GM12878 (cell line): Measurements from ENCODE around the gene HGS. TPM values are rescaled to one million over a fixed set of nuclear protein-coding genes. Genes with fewer than 3 reads are reported as not detected.
A peak's percentile ranks its signal among the peaks of the same experiment; 100 is the strongest.

Experiments used
- ATAC-seq: fragments of 200-7000 bp; cut with Tn5 transposase; 3 replicates; pipeline ENCODE4 v1.9.1; 2020; ENCODE audit warnings: mild to moderate bottlenecking, moderate library complexity
- BruUV-seq: library from RNA; stranded (reverse); fragments of 400-500 nt; replicated peaks from 2 replicates; lab custom pipeline; 2021; lab: Mats Ljungman, UMichigan
- CTCF ChIA-PET: fragments of 300-600 bp; sonication (Branson Sonifier 250); formaldehyde crosslinking; extraction: SDS; loops from one replicate; lab custom pipeline; 2021; ENCODE audit warnings: inconsistent platforms; lab: Yijun Ruan, JAX
- POLR2A ChIA-PET: fragments of 350-600 bp; formaldehyde crosslinking; extraction: SDS; loops from one replicate; lab custom pipeline; 2021; ENCODE audit warnings: inconsistent platforms; lab: Charles Lee
- RAD21 ChIA-PET: fragments of 300-600 bp; sonication (Branson Sonifier 250); formaldehyde crosslinking; loops from one replicate; lab custom pipeline; 2023; ENCODE audit warnings: antibody characterized with exemption; ENCODE audit not compliant: unreplicated experiment; lab: Charles Lee
- SMC1A ChIA-PET: fragments of 300-600 bp; sonication (Branson Sonifier 250); formaldehyde crosslinking; loops from one replicate; lab custom pipeline; 2023; ENCODE audit not compliant: unreplicated experiment, uncharacterized antibody; lab: Charles Lee
- DNase-seq: peaks from one replicate; pipeline ENCODE4 v3.0.0-alpha.2; 2011; ENCODE audit warnings: low read depth, low spot score
- FAIRE-seq: peaks from 3 replicates; lab custom pipeline; 2011; peaks lifted over from hg19 to GRCh38; lab: Jason Lieb, UNC
- H2AFZ ChIP-seq: 2 replicates; pipeline ENCODE4 v1.6.0; 2011; ENCODE audit warnings: low read depth, low read length, control low read depth; ENCODE audit not compliant: control insufficient read depth
- H3K27ac ChIP-seq: 2 replicates; pipeline ENCODE4 v1.5.1; 2011; ENCODE audit warnings: control low read depth; ENCODE audit not compliant: control insufficient read depth, insufficient read depth
- H3K27me3 ChIP-seq, 2 experiments: replicated peaks in 1 of 2; 2 replicates each; pipeline versions ENCODE4 v1.6.0 to v1.6.1; 2011; ENCODE audit warnings: low read length in 1 of 2; ENCODE audit not compliant: control insufficient read depth in 2 of 2, insufficient read depth in 2 of 2
- H3K36me3 ChIP-seq, 2 experiments: 2 replicates each; pipeline ENCODE4 v1.5.1; 2011; ENCODE audit warnings: low read length in 1 of 2; ENCODE audit not compliant: control insufficient read depth in 2 of 2, insufficient read depth in 2 of 2
- H3K4me1 ChIP-seq: 2 replicates; pipeline ENCODE4 v1.6.1; 2011; ENCODE audit warnings: mild to moderate bottlenecking, low read length, moderate library complexity, mixed read lengths; ENCODE audit not compliant: control insufficient read depth, insufficient read depth
- H3K4me2 ChIP-seq: 2 replicates; pipeline ENCODE4 v1.6.0; 2011; ENCODE audit warnings: control low read depth; ENCODE audit not compliant: control insufficient read depth, insufficient read depth
- H3K4me3 ChIP-seq: fragments of 200-600 bp; sonication (generic); 2 replicates; pipeline ENCODE4 v1.5.1; 2016
- H3K79me2 ChIP-seq: 2 replicates; pipeline ENCODE4 v1.6.0; 2011; ENCODE audit warnings: low read length; ENCODE audit not compliant: control insufficient read depth, insufficient read depth
- H3K9ac ChIP-seq: 2 replicates; pipeline ENCODE4 v1.8.0; 2011; ENCODE audit warnings: low read length, control low read depth, mixed read lengths; ENCODE audit not compliant: control insufficient read depth, insufficient read depth
- H3K9me3 ChIP-seq: replicated peaks from 3 replicates; pipeline ENCODE4 v1.5.1; 2011; ENCODE audit warnings: mild to moderate bottlenecking, low read length; ENCODE audit not compliant: control insufficient read depth, insufficient read depth
- H4K20me1 ChIP-seq: 2 replicates; pipeline ENCODE4 v1.6.0; 2011; ENCODE audit not compliant: control insufficient read depth, insufficient read depth
- CTCF ChIP-seq, 3 experiments: IDR thresholded peaks in 2 of 3; conservative IDR thresholded peaks in 1 of 3; 2 replicates each; pipeline ENCODE4 v1.5.1; 2011; ENCODE audit warnings: low read depth in 3 of 3, low read length in 3 of 3, mild to moderate bottlenecking in 3 of 3, control low read depth in 2 of 3, moderate library complexity in 2 of 3, inconsistent platforms in 1 of 3, mixed read lengths in 1 of 3; ENCODE audit not compliant: control insufficient read depth in 2 of 3, insufficient read depth in 1 of 3; ENCODE audit errors: extremely low read depth in 1 of 3
- ESRRA ChIP-seq: IDR thresholded peaks from 2 replicates; pipeline ENCODE4 v1.6.1; 2012; ENCODE audit warnings: mild to moderate bottlenecking, low read length, improper control_type of control experiment
- MEF2B ChIP-seq: fragments of 450-650 bp; IDR thresholded peaks from 2 replicates; pipeline ENCODE4 v1.6.1; 2018; ENCODE audit warnings: mild to moderate bottlenecking, moderate library complexity; ENCODE audit not compliant: partially characterized antibody, poor library complexity, severe bottlenecking
- MXI1 ChIP-seq: fragments of 150-350 bp; IDR thresholded peaks from 2 replicates; pipeline ENCODE4 v1.6.1; 2011; ENCODE audit warnings: low read depth, mild to moderate bottlenecking, inconsistent platforms, low read length, improper control_type of control experiment
- POLR2A ChIP-seq: IDR thresholded peaks from 2 replicates; pipeline ENCODE4 v1.6.1; 2011; ENCODE audit warnings: low read depth, mild to moderate bottlenecking, low read length
- USF1 ChIP-seq: IDR thresholded peaks from 2 replicates; pipeline ENCODE4 v1.6.1; 2011; ENCODE audit warnings: borderline replicate concordance, low read depth, mild to moderate bottlenecking, moderate library complexity, mixed read lengths, low read length; ENCODE audit not compliant: insufficient read depth; ENCODE audit errors: extremely low read length
- WGBS: methylation state at CpG from one replicate; pipeline ENCODE4 v1.1.6; 2016; ENCODE audit warnings: low lambda C conversion rate; ENCODE audit not compliant: insufficient replicate concordance, insufficient coverage; ENCODE audit errors: missing lambda C conversion rate; 5-methylcytosine and 5-hydroxymethylcytosine counted together
- in situ Hi-C: fragments of 300-500 bp; cut with MboI; formaldehyde crosslinking; loops from 9 replicates; pipeline ENCODE4 v1.14.3; 2018; ENCODE audit warnings: mixed read lengths
- intact Hi-C: fragments of 100-400 bp; cut with micrococcal nuclease; formaldehyde crosslinking; loops from one replicate; pipeline ENCODE4 v1.14.2; 2022; ENCODE audit not compliant: unreplicated experiment
- polyA plus RNA-seq, 11 experiments: library from polyadenylated mRNA; depleted of rRNA in 4 of 11; unstranded in 6 of 11; stranded (reverse) in 5 of 11; fragments of >200 nt; fragmentation: Nextera tagmentation in 4 of 11; fragmentation: Illumina TruSeq in 1 of 11; extraction: Ambion mirVana in 4 of 11; extraction: Trizol in 1 of 11; gene quantifications; 1 replicate in 1 of 11; 2 replicates in 10 of 11; pipeline versions ENCODE4 v1.2.1 to v1.2.3, GENCODE V29; 2011 to 2016; ENCODE audit warnings: inconsistent platforms in 2 of 11, missing spikeins in 2 of 11, low read depth in 1 of 11
- total RNA-seq, 4 experiments: library from RNA; depleted of rRNA in 3 of 4; stranded (reverse); fragments of >200 nt in 3 of 4; fragmentation: Illumina TruSeq in 1 of 4; extraction: Trizol in 1 of 4; gene quantifications; 2 replicates each; pipeline versions ENCODE4 v1.2.1 to v1.2.3, GENCODE V29; 2013 to 2021

Gene HGS
- total and polyA plus RNA-seq, 10 of the 15 experiments (the other 5 are each of a cell fraction or from before 2014, with no cell fraction given): 2.2 to 85.6 (median 55.3) TPM

DNA sequence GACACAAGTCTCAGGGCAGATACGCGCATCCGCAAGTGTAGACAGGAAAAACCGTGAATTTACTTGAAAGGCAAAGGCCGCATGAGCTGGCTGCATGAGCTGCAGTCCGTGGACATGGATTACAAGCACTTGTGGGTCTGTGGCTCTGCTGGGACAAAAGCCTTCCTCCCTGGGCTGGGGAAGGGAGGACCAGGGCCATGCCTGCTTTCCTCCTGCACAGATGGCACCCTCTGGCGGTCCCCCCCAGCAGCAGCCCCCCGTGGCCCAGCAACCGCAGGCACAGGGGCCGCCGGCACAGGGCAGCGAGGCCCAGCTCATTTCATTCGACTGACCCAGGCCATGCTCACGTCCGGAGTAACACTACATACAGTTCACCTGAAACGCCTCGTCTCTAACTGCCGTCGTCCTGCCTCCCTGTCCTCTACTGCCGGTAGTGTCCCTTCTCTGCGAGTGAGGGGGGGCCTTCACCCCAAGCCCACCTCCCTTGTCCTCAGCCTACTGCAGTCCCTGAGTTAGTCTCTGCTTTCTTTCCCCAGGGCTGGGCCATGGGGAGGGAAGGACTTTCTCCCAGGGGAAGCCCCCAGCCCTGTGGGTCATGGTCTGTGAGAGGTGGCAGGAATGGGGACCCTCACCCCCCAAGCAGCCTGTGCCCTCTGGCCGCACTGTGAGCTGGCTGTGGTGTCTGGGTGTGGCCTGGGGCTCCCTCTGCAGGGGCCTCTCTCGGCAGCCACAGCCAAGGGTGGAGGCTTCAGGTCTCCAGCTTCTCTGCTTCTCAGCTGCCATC, 17.7 kb downstream of the HGS start:
- in situ Hi-C loops: no loop called here
- no peak overlapping the region for H3K27ac ChIP-seq
- peak; percentile 32 for ATAC-seq

More for the DNA sequence above, 17.7 kb downstream of the HGS start:
- peaks cover 8% of the 10 kb centered on the region for H3K4me1 ChIP-seq
- ChIA-PET POLR2A (interaction anchor here (0.8 to 3.5 kb wide), 2 partner anchors 18 to 229 kb away, joined by 3 to 32 read pairs; partner anchors contain the start of genes ARL16 and HGS), RAD21 (interaction anchor here (1.4 to 1.6 kb wide), 2 partner anchors 18 to 33 kb away, joined by 5 read pairs; partner anchors contain the start of genes ARL16 and HGS), SMC1A (no interaction called here), CTCF (interaction anchor here (0.9 to 2.1 kb wide), 4 partner anchors 10 to 168 kb away, joined by 3 to 6 read pairs (median 4); no protein-coding TSS in a partner anchor)
- TF ChIP-seq MXI1: no peak
- TF ChIP-seq MEF2B: no peak
- peak in 2 of 3 experiments; percentile 15 to 25; a peak in 2 of 6 replicates for TF ChIP-seq CTCF (IDR thresholded peaks at IDR 0.05 in 2 of 3, conservative IDR thresholded peaks at IDR 0.05 in 1 of 3; ENCODE audit: control insufficient read depth in 2 of 3, extremely low read depth in 1 of 3, insufficient read depth in 1 of 3, low read depth in 3 of 3, low read length in 3 of 3)
- TF ChIP-seq POLR2A: peak; percentile 18; the same call in 1 of the 2 replicates
- no peak for TF ChIP-seq ESRRA
- TF ChIP-seq USF1: no peak
- no peaks in the 10 kb centered on the region for H3K27me3 ChIP-seq
- peak overlapping the region; percentile 89; the same call in 1 of the 2 replicates for H3K9ac ChIP-seq
- H3K36me3 ChIP-seq: peaks cover 19 to 23% of the 10 kb centered on the region in 2 experiments; a peak in 3 of 4 replicates
- H3K79me2 ChIP-seq: peaks cover 45% of the 10 kb centered on the region
- 0 out of 2 replicates have a peak, but pooled peaks cover 3% of the 10 kb centered on the region for H4K20me1 ChIP-seq
- H3K4me3 ChIP-seq: peak overlapping the region; percentile 85
- DNase-seq (no peak), FAIRE-seq (no peak)
- peak overlapping the region; percentile 91 for H3K4me2 ChIP-seq
- H3K9me3 ChIP-seq: no peaks in the 10 kb centered on the region
- intact Hi-C loops: loop anchor here (2.0 kb wide), 1 partner anchor 19 kb away; the partner anchor contains the start of gene ARL16
- 76% methylated on average over 23 of the region's 23 CpGs for WGBS
- no TSS peak for BruUV-seq
- H2AFZ ChIP-seq: no peak overlapping the region
